T-helper 2 cell (primary cell): ENCODE measurements around the gene PTPN14.
"Not testable (repeated sequence)": the region's sequence is repeated elsewhere in the genome, so short reads cannot be mapped to it uniquely, and the experiment has no call there.

Experiments used
- DNase-seq, 5 experiments: peaks; one replicate each; pipeline versions ENCODE4 v3.0.0 to v3.0.0-alpha.2; 2012 to 2022

PTPN14 gene

DNA sequence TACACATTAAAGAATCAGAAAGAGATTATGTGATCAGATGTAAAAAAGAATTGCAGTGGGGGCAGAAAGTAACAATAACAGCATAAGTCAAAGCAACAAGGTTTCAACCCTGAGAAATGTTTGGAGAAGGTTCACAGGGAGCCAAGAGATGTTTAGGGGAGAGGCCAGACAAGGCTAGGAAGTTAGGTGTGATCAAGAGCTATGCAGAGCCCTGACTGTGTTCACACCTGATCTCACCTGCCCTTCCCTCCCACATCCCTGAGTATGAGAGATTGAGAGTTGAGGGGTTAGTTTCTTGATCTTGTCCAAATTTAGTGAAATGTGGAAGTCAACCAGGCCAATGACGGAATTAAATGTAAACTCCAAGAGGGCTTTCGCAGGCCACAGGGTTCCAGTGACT, 10.2 kb downstream of the PTPN14 start:
- no peak for DNase-seq

DNA sequence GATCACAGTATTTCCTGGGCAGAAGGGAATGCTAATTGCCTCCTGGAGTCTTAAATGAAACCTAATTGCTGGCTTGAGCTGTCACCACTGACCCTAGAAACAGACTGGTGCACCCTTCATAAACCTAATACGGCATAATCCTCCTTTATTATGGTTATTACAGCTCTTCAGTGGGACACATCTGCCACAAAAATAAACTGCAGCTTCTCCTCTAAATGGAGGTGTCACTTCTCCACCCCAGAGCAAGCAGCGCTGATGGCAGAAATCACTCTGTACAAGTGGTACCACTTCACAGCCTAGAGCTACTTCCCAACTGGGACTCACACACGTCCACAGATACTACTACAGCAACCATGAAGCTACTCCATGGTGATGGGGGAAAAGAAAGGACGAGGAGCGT, 11.1 kb downstream of the PTPN14 start:
- DNase-seq = no peak

DNA sequence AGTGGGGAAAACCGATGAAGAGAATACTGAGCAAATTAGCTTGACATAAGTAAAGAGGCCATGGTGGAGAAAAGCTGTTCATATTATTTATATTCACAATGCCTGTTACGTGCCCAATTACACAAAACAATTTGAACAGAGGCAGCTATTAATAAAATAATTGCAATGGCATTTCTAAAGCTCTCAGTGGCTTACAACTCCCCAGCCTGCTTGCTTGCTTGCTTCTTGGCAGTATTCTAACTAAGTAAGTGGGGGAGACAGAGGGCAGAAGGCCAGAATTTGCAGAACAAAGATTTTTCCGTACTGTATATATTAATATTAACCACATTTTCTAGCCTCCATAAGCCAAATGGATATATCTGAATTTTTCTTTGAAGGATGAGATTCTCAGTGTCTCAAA, 12.9 kb downstream of the PTPN14 start:
- DNase-seq = no peak

DNA sequence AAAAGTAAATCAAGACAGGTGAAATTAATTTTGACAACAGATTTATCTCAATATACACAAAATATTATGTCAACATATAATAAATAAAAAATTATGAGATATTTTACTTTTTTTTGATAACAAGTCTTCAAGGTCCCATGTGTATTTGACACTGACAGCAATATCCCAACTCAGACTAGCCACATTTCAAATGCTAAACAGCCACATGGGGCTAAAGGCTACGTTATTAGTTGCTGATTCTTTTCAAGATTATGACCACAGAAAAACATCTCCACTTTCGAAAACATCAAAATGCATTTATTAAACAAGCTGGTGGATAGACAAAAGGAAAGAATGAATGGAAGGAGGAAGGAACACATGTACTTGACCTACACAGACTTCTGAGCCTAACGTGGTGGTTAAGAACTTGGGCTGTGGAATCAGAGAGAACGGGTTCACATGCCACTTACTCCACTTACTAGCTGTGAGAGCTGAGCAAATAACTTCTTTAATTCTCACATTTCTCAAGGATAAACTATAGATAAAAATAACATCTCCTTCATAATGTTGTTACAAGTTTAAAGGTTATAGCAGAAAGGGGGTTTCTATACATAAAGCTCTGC, 13.4 kb downstream of the PTPN14 start:
- no peak for DNase-seq

DNA sequence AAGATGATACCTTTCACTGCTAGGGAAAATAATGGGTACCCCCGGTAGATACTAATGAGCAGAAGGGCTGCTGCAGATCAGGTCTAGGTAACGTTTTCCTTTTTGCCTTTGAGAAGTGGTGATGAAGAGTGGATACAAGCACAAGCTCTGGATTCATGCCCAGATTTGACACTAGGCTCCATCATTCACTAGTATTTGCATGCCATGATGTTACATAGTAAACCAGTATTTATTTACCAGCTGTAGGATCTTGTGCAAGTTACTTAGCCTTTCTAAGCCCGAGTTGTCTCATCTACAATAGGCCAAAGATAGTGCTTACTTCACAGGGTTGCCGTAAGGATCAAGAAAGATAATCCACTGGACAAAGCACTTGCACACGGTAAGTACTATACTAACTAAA, 14.2 kb downstream of the PTPN14 start:
- no peak for DNase-seq

DNA sequence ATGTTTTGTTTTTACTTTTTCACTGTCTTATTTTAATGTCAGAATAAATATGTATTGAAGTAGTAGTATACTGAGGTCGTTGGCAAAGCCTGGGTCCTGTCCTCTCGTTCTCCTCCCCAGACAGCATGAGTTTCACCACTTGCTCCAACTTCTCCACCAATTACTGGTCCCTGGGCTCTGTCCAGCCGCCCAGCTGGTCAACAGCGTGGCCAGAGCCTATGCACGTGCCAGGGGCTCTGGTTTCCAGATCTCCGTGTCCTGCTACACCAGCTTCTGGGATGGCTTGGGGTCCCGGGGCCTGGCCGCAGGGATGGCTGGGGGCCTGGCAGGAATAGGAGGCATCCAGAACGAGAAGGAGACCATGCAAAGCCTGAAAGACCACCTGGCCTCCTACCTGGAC, 19.3 kb downstream of the PTPN14 start:
- no peak for DNase-seq

DNA sequence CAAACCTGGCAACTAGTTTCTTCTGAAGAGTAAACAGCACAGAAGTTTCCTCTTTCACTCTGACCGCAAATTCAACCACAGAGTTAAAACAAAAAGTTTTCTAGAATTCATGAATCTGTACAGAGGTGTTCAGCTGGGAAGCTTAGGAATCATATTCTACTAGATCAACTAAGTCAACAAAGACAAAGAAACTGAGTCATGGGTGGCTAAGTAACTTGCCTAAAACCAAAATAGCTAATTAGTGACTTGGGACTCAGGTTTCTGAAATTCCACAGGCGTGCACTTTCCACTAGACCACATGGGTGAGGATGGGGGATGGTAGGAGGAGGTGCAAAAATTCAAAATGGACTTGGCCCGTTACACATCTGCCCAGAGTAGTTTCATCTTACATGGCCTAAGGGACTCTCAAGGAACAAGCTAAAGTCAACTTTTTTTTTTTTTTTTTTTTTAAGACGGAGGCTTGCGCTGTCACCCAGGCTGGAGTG, 25.8 kb downstream of the PTPN14 start:
- peak in 1 of 5 experiments; percentile 26 for DNase-seq

DNA sequence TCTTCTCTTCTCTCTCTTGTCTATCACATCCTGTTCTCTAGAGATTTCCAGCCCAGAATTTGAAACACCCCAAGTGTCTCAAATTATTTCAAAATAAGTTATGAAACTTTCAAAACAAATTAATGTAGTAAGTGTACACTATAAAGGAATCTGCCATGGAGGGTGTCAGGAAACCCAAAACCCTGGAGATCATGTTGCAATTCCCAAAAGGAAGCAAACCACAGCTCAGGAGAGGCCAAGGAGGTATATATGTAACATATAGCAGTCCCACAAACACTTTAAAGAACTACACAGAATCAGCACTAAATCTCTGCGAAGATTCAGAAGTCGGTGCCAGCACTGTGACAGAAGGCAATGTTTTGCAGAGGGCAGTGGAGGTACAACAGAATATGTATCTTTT, 26.6 kb downstream of the PTPN14 start:
- no peak for DNase-seq

DNA sequence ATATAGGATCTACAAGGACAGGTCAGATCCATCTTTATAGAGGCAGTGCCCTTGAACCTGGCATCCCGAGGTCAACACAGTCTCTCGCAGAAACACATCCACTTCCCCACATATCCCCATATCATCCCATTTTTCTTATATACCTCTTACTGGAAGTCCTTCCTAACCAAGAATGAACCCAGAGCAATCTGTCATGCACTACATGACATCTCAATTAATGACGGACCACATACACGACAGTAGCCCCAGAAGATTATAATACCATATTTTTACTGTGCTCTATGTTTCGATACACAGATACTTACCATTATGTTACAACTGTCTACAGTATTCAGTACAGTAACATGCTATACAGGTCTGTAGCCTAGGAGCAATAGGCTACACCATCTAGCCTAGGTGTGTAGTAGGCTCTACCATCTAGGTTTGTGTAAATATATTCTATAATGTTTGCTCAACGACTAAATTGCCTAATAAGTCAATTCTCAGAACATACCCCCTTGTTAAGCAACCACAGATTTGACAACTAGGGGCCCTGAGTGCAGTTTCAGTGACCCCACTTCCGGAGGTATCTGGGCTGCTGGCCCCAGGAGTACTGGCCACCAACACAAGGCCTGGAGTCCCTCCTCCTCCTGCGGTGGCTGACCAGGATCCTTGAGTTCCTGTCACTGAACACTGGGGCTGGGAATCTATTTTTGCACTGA, 28.1 kb downstream of the PTPN14 start:
- DNase-seq = no peak

DNA sequence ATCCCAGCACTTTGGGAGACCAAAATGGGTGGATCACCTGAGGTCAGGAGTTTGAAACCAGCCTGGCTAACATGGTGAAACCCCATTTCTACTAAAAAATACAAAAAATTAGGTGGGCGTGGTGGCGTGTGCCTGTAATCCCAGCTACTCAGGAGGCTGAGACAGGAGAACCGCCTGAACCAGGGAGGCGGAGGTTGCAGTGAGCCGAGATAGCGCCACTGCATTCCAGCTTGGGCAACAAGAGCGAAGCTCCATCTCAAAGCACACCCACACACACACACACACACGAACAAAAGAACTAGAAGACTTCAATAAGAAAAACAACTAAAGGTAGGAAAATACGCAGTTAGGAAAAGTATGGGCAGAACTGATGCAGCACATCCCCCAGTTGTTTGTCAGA, 29.9 kb downstream of the PTPN14 start:
- not testable (repeated sequence) for DNase-seq

DNA sequence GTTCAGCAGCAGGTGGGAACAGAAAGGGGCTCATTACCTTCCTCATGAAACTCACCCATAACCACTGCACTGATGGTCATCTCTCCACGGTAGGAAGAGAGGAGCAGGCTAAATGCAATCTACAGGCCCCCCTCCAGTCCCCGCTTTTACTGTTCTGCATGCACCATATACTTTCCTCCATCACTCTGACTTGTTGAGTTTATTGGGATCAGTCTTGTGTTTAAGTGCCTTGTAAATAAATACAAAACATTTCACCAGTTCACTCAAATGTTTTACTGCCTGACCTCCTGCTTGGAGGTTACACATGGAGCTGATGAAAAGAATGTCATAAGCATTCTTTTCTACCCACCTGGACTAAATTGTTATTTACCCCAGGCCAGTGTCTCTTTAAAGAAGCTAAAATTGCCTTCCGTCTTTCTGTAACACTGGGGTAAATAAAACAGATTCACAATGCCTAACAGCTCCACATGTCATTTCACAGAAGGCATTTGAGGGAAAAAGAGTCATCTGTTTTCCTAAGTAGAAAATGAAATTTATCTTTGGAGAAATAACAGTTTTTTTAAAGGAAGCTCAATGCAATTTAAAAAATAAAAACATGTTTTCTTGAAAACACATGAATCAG, 30.7 kb downstream of the PTPN14 start:
- DNase-seq = no peak

DNA sequence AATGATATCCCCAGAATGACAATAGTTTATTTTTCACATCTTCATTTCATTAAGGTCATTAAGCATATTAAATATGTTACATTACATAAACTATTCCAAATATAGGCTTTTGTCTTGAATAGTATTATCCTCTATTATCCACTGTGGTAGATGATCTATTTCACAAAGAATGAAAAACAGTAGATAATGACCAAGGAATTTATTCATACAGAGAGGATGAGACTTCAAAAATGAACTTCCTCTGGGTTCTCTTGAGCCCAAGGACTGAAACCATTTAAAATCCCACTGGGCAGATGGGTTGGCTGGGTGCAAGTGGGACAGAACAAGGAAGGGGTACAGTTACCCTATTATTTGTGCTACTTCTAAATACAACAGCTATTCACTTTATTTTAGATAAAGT, 33.0 kb downstream of the PTPN14 start:
- no peak for DNase-seq

DNA sequence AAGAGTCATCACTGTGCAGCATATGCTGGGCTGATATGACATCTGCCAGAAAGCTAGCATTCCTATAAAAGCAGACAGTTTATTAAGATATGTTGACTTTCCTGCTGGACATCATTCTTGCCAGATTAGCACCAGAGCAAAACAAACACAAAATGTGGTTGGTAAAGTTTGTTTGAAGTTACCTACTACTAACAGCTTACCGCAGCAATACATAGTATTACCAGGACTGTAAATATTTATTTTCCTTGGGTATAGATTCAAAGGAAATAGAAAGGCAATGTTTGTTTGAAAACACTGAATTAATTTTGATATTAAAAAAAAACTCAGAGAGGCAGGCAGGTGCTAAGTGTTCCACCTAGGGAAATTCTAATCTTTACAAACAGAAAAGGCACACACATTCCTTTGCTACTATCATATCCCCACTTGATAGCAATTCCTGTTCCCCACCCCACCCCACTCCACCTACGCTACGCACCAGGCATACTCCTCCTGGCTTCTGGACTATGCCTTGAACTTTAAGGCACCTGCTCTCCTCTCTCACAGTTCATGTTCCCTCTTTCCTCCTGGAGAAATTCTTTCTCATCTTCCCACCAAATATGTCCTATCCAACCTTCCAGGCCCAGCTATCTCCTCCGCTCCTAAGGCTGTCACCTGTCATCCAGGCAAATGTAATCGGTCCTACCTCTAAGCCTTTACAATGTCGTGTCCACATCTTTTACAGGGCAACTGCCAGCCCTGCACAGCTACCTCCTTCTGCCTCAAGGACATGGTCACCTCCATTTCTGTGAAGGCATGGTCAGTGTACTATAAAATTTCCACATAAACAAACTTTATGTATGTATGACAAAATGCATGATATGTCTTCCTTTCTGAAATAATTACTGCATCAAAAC, 34.7 kb downstream of the PTPN14 start:
- DNase-seq = no peak

DNA sequence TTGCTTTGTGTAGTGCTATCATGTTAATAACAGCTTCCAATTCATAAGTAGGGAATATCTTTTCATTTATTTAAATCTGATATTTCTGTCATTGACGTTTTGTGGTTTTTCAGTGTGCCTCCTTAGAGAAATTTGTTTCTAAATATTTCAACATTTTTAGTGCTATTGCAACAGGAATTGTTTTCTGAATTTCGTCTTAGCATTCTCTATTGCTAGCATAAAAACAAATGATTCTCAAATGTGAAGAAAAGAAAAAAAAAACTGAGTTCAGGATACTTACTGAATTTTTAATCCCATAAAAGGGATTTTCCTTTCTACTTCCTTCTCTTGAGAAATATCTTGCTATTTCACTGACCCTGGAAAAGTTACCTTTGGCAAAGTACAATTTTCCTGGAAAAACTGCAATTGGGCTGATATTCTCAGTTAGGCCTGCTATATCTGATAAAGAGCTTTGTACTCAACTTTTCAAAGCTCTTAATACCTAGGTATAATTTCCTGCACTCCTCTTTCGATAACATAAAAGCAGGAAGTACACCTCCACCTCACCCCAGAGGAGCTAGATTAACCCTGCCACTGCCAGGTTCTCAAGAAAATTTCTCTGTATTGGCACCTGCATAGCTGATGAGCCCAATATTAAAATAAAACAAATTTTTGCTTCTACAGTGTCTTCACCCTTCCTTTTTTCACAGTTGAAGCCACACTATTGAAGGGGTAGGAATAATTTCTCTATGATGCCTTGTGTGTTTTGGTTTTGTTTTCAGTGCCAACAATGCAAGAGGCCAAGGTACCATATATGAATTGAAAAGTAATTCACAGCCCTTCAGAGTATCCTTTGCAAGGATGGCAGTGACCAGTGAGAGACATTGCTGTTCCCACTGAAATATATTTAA, 35.6 kb downstream of the PTPN14 start:
- peak in 1 of 5 experiments; percentile 14 for DNase-seq

DNA sequence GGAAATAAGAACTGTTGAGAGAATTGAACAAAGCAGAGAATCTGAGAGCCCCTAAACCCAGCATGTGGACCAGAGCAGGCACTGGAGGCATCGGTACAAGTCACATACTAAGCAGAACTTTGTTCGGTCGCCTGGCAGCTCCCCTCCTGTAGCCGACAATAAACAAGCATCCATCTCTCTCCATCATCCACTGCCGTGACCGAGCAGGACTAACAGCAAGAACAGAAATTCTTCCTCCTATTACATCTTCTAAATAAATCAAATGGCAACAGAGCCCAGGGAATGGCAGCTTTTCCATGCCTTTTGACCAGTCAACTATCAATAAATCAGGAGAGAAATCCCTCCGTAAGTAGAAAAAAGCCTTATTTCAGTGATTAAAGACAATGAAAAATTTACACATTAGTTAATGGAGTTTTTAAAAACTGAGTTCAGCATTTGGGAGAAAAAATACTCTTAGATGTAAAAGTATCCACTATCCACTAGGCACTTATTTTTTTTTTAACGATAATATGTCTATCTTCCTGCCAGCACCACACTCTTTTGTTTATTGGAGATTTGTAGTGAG, 36.5 kb downstream of the PTPN14 start:
- no peak for DNase-seq

DNA sequence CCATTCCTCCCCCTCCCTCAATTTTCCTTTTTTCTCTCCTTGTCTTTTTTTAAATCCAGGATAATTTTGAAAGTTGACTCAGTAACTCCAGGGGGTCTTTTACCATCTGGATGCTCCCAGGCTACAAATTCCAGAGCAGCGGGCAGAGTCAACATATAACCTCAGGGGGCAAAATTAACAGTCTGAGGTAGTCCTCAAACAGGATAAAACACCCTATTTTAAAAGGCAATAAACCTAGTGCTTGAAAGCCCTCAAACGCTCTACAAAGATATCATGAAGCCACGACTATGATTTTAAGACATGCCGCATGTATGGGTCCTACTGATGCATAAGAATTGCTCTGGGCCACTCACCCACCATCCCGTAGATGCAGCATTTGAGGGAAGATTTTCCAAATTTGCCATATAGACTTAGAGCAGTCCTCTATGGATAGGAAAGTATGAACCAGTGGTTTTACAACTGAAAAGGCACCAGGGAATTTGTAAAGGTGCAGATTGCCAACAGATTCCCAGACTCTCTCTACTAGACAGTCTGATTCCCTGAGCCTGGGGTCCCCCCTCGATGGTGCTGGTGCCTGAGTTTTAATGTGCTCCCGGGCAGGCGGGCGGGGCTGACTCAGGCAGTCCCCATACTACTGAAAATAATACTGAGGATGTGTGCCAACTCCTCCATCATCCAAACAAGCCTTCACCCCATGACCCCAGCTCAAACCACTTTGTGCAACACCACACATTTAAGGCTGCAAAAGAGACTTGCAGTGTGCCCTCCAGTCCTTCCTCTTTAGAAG, 37.2 kb downstream of the PTPN14 start:
- DNase-seq = no peak

DNA sequence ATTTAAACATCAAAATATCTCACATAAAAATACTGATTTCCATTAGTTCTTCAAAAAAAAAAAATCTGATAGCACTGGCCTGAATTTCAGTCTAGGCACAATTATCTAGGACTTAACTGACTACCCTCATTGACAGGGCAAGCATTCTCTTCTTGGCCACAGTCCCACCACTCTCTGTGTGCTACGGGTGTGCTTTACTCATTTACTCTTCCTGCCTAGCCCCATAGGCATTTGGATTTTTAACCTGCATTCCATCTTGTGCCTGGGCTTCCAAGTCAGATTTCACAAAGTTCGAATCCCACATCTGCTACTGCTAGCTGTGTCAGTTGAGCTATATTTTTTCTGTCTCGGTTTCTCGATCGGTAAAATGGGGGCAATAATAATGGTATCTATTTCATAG, 38.0 kb downstream of the PTPN14 start:
- no peak for DNase-seq

DNA sequence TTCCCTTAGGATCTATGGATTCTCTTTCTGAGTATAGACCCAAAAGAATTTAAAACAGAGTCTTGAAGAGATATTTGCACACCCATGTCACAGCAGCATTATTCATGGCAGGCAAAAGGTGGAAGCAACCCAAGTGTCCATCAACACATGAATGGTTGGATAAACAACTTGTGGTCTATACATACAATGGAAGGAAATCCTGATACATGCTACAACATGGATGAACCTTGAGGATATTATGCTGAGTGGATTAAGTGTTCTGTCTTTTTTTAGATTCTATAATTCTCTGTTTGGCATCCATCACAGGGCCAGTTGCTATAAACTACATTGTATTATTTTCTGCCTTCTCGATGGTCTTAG, 39.8 kb downstream of the PTPN14 start:
- DNase-seq = no peak

DNA sequence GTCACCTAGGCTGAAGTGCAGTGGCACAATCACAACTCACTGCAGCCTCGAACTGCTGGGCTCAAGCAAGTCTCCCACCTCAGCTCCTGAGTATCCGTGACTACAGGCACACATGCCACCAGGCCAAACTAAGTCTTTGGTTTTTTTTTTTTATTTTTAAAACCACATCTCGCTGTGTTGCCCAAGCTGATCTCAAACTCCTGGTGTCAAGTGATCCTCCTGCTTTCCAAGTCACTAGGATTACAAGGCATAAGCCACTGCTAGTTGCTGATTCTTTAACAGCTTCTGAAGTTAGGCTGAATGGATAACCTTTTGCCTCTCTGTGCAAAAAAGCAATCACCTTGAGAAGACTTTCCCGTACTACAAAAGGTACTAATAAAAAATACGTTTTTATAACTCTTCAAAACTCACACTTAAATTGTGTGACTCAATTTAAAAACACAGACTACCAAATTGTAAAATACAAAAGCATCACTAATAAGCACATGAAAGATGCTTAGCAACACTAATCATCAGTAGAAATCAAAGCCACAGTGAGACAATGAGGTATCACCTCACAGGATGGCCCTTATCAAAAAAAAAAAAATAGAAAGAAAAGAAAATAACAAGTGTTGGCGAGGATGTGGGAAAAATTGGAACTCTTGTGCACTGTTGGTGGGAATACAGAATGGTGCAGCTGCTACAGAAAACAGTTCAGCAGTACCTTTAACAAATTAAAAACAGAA, 40.3 kb downstream of the PTPN14 start:
- DNase-seq = no peak

DNA sequence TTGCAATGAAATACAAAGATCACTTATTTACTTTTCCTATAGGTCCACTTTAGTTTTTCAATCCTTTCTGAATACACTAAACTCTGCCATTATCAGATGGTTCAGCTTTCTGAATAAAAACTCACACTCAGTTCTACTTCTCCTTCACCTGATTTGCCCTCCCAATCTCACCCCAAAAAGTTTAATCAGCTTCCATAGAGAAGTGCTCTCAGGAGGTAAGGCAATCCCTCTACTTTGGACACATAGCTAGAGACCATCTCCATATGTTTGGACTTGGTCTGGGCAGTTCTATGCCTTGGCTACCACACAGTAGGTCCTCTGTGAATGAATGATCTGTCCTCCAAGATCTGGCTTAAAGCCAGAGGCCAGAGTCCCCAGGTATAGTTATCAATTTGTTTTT, 40.9 kb downstream of the PTPN14 start:
- no peak for DNase-seq
